Transverse colon (tissue), 4 donors: ENCODE results near the gene S1PR1.

Source experiments
- CTCF ChIP-seq, 5 experiments: fragments of 200-600 bp in 3 of 5; fragments of 450-650 bp in 2 of 5; sonication (generic) in 3 of 5; IDR thresholded peaks; 1 replicate in 2 of 5; 2 replicates in 3 of 5; pipeline ENCODE4 v1.5.1; 2016 to 2017; ENCODE audit warnings: antibody characterized with exemption in 5 of 5, inconsistent platforms in 3 of 5, mild to moderate bottlenecking in 2 of 5, moderate library complexity in 1 of 5
- POLR2AphosphoS5 ChIP-seq, 3 donors: sonication (generic); formaldehyde crosslinking; IDR thresholded peaks; one replicate each; pipeline ENCODE4 v1.6.1; 2016; ENCODE audit warnings: antibody characterized with exemption in 3 of 3

DNA sequence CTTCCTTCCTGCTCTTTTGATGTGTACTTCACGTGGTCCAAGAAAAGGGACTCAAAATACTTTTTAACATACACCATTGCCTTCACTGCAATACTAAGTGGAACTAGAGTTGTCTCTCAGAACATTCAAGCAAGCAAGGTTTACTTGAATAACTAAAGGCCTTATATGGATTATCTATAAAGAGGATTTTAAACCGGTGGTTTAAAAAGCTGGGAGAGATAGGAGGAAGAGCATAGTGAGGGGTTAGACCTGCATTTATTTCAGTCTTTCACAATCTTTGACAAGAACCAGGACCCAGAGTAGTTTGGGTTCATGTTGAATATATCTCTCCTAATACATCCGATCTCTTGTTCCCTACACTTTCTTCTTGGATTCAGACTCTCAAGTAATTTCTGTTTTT lies 6.9 kb downstream of the S1PR1 start:
- TF ChIP-seq CTCF (IDR thresholded peaks at IDR 0.05), result no peak
- TF ChIP-seq POLR2AphosphoS5 (IDR thresholded peaks at IDR 0.05), result no peak
